Loucy (cell line): ENCODE measurements around the gene WWOX.

Experiments used
- EZH2phosphoT487 ChIP-seq: fragments of 200-600 bp; IDR thresholded peaks from 2 replicates; pipeline ENCODE4 v1.6.1; 2018; ENCODE audit warnings: antibody characterized with exemption, mild to moderate bottlenecking, moderate library complexity, borderline replicate concordance
- TF ChIP-seq, protein P1 (sequence below): fragments of 200-600 bp; sonication (generic); conservative IDR thresholded peaks from 2 replicates; pipeline ENCODE4 v1.5.1; 2014; ENCODE audit warnings: mild to moderate bottlenecking, antibody characterized with exemption, low read length

DNA sequence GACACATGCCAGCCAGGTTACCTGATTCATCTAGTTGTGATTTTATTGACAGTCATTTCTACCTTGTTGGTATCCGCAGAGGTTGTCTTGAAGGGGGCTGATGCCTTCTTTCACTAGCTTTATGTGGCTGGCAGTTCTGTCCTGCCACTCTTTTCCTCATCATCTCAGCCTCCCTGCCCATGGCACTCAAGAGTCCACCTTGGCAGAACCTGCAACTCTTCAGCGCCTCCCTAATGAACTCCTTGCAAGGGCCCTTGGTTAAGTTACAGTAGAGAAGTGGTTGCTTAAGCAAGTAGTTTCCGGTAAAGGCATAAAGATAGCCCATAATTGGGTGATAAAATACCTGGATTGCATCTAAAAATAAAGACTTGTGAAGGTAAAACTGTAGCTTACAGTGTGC lies 489.9 kb downstream of the WWOX start:
- TF ChIP-seq, protein P1, sequence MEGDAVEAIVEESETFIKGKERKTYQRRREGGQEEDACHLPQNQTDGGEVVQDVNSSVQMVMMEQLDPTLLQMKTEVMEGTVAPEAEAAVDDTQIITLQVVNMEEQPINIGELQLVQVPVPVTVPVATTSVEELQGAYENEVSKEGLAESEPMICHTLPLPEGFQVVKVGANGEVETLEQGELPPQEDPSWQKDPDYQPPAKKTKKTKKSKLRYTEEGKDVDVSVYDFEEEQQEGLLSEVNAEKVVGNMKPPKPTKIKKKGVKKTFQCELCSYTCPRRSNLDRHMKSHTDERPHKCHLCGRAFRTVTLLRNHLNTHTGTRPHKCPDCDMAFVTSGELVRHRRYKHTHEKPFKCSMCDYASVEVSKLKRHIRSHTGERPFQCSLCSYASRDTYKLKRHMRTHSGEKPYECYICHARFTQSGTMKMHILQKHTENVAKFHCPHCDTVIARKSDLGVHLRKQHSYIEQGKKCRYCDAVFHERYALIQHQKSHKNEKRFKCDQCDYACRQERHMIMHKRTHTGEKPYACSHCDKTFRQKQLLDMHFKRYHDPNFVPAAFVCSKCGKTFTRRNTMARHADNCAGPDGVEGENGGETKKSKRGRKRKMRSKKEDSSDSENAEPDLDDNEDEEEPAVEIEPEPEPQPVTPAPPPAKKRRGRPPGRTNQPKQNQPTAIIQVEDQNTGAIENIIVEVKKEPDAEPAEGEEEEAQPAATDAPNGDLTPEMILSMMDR, result no peak
- TF ChIP-seq EZH2phosphoT487, result no peak
